Measurements from ENCODE around the gene NFIB.

Gene NFIB

GRCh38 chr9:14304259-14304658 is 9.7 kb downstream of the NFIB start:
- no peak for DNase-seq (ENCODE audit: low spot score)

GRCh38 chr9:14303521-14303920 is 10.4 kb downstream of the NFIB start:
- no peak for DNase-seq (ENCODE audit: low spot score)

GRCh38 chr9:14303100-14303499 is 10.8 kb downstream of the NFIB start:
- DNase-seq (ENCODE audit: low spot score) = no peak

- no peak for DNase-seq (ENCODE audit: low spot score)
Measured at GRCh38 chr9:14302405-14302804, 11.5 kb downstream of the NFIB start.

- no peak for DNase-seq (ENCODE audit: low spot score)
Measured at GRCh38 chr9:14301583-14302021, 12.3 kb downstream of the NFIB start.

GRCh38 chr9:14301006-14301405 is 12.9 kb downstream of the NFIB start:
- no peak for DNase-seq (ENCODE audit: low spot score)

GRCh38 chr9:14300588-14300987 is 13.4 kb downstream of the NFIB start:
- no peak for DNase-seq (ENCODE audit: low spot score)

- no peak for DNase-seq (ENCODE audit: low spot score)
Measured at GRCh38 chr9:14300040-14300439, 13.9 kb downstream of the NFIB start.

- no peak for DNase-seq (ENCODE audit: low spot score)
Measured at GRCh38 chr9:14298601-14299022, 15.3 kb downstream of the NFIB start.

GRCh38 chr9:14296495-14297113 is 17.3 kb downstream of the NFIB start:
- DNase-seq (ENCODE audit: low spot score) = no peak

- no peak for DNase-seq (ENCODE audit: low spot score)
Measured at GRCh38 chr9:14294659-14295058, 19.3 kb downstream of the NFIB start.

- DNase-seq (ENCODE audit: low spot score) = no peak
Measured at GRCh38 chr9:14293801-14294200, 20.1 kb downstream of the NFIB start.

- no peak for DNase-seq (ENCODE audit: low spot score)
Measured at GRCh38 chr9:14292181-14292739, 21.7 kb downstream of the NFIB start.

- no peak for DNase-seq (ENCODE audit: low spot score)
Measured at GRCh38 chr9:14289916-14290315, 24.0 kb downstream of the NFIB start.

- no peak for DNase-seq (ENCODE audit: low spot score)
Measured at GRCh38 chr9:14288433-14288832, 25.5 kb downstream of the NFIB start.

GRCh38 chr9:14286121-14286520 is 27.8 kb downstream of the NFIB start:
- DNase-seq (ENCODE audit: low spot score) = no peak

- DNase-seq (ENCODE audit: low spot score) = no peak
Measured at GRCh38 chr9:14283276-14283675, 30.7 kb downstream of the NFIB start.

- no peak for DNase-seq (ENCODE audit: low spot score)
Measured at GRCh38 chr9:14281876-14282275, 32.1 kb downstream of the NFIB start.

GRCh38 chr9:14281136-14281795 is 32.7 kb downstream of the NFIB start:
- DNase-seq (ENCODE audit: low spot score) = no peak

GRCh38 chr9:14279671-14280070 is 34.3 kb downstream of the NFIB start:
- DNase-seq (ENCODE audit: low spot score) = no peak

- no peak for DNase-seq (ENCODE audit: low spot score)
Measured at GRCh38 chr9:14278291-14278721, 35.6 kb downstream of the NFIB start.

- no peak for DNase-seq (ENCODE audit: low spot score)
Measured at GRCh38 chr9:14277761-14278160, 36.2 kb downstream of the NFIB start.

- DNase-seq (ENCODE audit: low spot score) = no peak
Measured at GRCh38 chr9:14277244-14277643, 36.7 kb downstream of the NFIB start.

- no peak for DNase-seq (ENCODE audit: low spot score)
Measured at GRCh38 chr9:14275331-14275730, 38.6 kb downstream of the NFIB start.
